GM18873 (cell line): Measurements from ENCODE around the gene SEPTIN10.

ENCODE experiments used
- ATAC-seq: cut with Tn5 transposase; IDR thresholded peaks from one replicate; pipeline ENCODE4 v1.9.1; 2021; ENCODE audit warnings: mild to moderate bottlenecking, moderate library complexity, moderate number of reproducible peaks; ENCODE audit not compliant: unreplicated experiment, low FRiP score

Gene SEPTIN10

GRCh38 chr2:109507217-109507616 lies 106.5 kb downstream of the SEPTIN10 start:
- peak; percentile 50 for ATAC-seq

DNA sequence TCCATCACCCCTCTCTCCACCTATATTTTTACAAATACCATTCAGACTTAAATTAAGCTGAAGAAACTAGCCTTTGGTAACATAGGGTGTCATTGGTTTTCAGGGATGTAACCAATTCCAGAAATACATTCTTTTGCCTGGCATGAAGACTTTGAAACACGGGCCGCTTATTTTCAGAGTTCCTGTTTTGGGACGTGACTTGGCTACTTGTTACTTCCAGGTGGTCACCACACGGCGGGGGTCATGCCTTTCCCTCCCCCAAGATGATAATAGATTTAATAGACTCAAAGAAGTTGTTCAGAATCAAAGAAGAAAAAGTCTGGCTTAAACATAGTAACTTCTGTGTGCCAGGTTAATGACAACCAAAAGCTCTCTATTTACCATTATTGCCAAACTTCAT lies 110.6 kb downstream of the SEPTIN10 start:
- ATAC-seq: no peak

DNA sequence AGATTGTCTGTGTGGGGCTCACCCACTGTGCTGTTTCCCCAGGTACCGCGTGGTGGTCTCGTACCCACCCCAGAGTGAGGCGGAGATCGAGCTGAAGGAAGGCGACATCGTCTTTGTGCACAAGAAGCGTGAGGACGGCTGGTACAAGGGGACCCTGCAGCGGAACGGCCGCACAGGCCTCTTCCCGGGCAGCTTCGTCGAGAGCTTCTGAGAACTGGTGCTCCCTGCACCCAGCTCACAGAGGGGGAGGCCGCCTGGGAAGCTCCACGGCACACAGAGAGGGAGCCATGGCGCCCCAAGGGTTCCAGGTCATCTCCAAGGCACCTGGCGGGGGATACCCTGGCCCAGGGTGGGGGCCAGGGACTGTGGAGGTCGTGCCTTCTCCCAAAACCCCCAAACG lies 112.3 kb downstream of the SEPTIN10 start:
- no peak for ATAC-seq

GRCh38 chr2:109500910-109501309 lies 112.9 kb downstream of the SEPTIN10 start:
- no peak for ATAC-seq

DNA sequence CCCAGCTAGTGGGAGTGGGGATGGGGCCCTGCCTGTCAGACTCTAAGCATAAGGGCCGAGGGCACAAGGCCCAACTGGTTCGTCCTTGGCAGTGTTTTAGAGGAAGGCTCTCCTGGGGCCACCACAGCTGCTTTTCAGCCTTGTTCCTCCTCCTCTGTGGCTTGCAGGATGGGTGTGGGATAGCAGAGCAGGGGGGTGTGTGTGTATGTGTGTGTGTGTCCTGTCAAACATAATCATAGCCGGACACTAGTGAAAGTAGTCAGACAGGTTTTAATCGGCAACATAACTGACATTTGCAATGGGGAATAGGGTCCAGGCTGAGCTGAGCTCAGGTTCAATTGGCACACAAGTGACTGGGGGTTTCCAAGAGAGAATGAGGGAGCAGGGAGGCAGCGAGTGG lies 114.2 kb downstream of the SEPTIN10 start:
- ATAC-seq: no peak

- no peak for ATAC-seq
Observed at GRCh38 chr2:109498906-109499305, 114.9 kb downstream of the SEPTIN10 start.

- no peak for ATAC-seq
Observed at GRCh38 chr2:109497911-109498870, 115.6 kb downstream of the SEPTIN10 start.

- ATAC-seq: no peak
Observed at GRCh38 chr2:109497463-109497862, 116.3 kb downstream of the SEPTIN10 start.

DNA sequence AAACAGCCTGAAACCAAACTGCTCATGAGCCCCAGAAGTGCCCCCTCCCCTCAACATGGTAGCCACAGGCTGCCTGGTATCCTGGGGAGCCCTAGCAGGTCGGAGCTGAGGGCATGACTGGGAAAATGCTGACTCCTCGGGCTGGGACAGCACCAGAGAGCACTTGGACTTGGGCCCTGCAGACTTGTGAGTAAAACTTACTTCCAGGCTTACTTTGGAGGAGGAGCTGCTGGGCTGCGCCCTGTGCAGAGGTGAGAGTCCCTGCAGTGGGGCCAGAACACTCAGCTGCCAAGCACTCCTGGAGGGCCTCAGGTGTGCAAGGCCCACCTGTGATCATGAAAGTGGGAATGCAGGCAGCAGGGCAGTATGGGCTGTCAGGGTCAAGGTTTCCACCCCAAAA lies 119.4 kb downstream of the SEPTIN10 start:
- ATAC-seq: no peak

- no peak for ATAC-seq
Observed at GRCh38 chr2:109493176-109493935, 120.4 kb downstream of the SEPTIN10 start.
